CD4-positive, alpha-beta T cell (primary cell): Measurements from ENCODE around the gene POLRMT. TPM values are rescaled to one million over a fixed set of nuclear protein-coding genes. Genes with fewer than 3 reads are reported as not detected.

Source experiments
- ATAC-seq: fragments of 200-7000 bp; cut with Tn5 transposase; one replicate; pipeline ENCODE4 v1.10.0; 2022; ENCODE audit warnings: mild to moderate bottlenecking; ENCODE audit not compliant: poor library complexity
- CTCF ChIA-PET: fragments of 350-600 bp; sonication (Branson Sonifier 250); formaldehyde crosslinking; loops from one replicate; lab custom pipeline; 2021; ENCODE audit warnings: antibody characterized with exemption, inconsistent platforms; lab: Charles Lee
- POLR2A ChIA-PET: fragments of 350-600 bp; sonication (Branson Sonifier 250); formaldehyde crosslinking; loops from one replicate; lab custom pipeline; 2021; ENCODE audit warnings: antibody characterized with exemption, inconsistent platforms; lab: Charles Lee
- DNase-seq, 14 experiments: peaks; one replicate each; pipeline ENCODE4 v3.0.0-alpha.2; 2013 to 2020; ENCODE audit warnings: mixed read lengths in 2 of 14
- H3K27ac ChIP-seq, 2 donors: one replicate each; pipeline versions ENCODE4 v1.5.1 to v1.7.0; 2013; ENCODE audit warnings: low read length in 2 of 2, low read depth in 1 of 2, mild to moderate bottlenecking in 1 of 2
- H3K27me3 ChIP-seq, 2 experiments: 1 replicate in 1 of 2; 2 replicates in 1 of 2; pipeline versions ENCODE4 v1.6.1 to v1.7.0; 2013; ENCODE audit warnings: low read length in 2 of 2, control low read depth in 1 of 2, mild to moderate bottlenecking in 1 of 2, moderate library complexity in 1 of 2; ENCODE audit not compliant: insufficient read depth in 2 of 2, control insufficient read depth in 1 of 2
- H3K36me3 ChIP-seq: one replicate; pipeline ENCODE4 v1.6.1; 2013; ENCODE audit warnings: low read length, control low read depth; ENCODE audit not compliant: insufficient read depth
- H3K4me1 ChIP-seq: one replicate; pipeline ENCODE4 v1.6.1; 2013; ENCODE audit warnings: low read length, control low read depth; ENCODE audit not compliant: insufficient read depth
- H3K4me3 ChIP-seq: one replicate; pipeline ENCODE4 v1.5.1; 2013; ENCODE audit warnings: mild to moderate bottlenecking, low read length, moderate library complexity
- H3K9me3 ChIP-seq, 2 experiments: 1 replicate in 1 of 2; 2 replicates in 1 of 2; pipeline versions ENCODE4 v1.6.1 to v1.7.0; 2013; ENCODE audit warnings: low read length in 2 of 2, mild to moderate bottlenecking in 2 of 2, control low read depth in 1 of 2, moderate library complexity in 1 of 2; ENCODE audit not compliant: control insufficient read depth in 1 of 2, insufficient read depth in 1 of 2
- H3K27ac Mint-ChIP-seq: one replicate; pipeline ENCODE4 v1.8.0; 2020; ENCODE audit warnings: mixed read lengths
- H3K27me3 Mint-ChIP-seq: one replicate; pipeline ENCODE4 v1.8.0; 2021; ENCODE audit warnings: mixed read lengths
- H3K36me3 Mint-ChIP-seq: one replicate; pipeline ENCODE4 v1.8.0; 2021; ENCODE audit warnings: low read depth, mixed read lengths
- H3K4me1 Mint-ChIP-seq: one replicate; pipeline ENCODE4 v1.8.0; 2021; ENCODE audit warnings: low read depth, mixed read lengths
- H3K4me3 Mint-ChIP-seq: one replicate; pipeline ENCODE4 v1.8.0; 2020; ENCODE audit warnings: mild to moderate bottlenecking, mixed read lengths
- H3K9me3 Mint-ChIP-seq: one replicate; pipeline ENCODE4 v1.8.0; 2020; ENCODE audit warnings: mixed read lengths
- CTCF ChIP-seq: fragments of 200-600 bp; IDR thresholded peaks from one replicate; pipeline ENCODE4 v1.8.0; 2022; ENCODE audit warnings: antibody characterized with exemption, mild to moderate bottlenecking
- intact Hi-C, 2 experiments: fragments of 100-400 bp; cut with DNase I in 1 of 2; cut with micrococcal nuclease in 1 of 2; formaldehyde crosslinking; loops; one replicate each; pipeline versions ENCODE4 v1.15.1 to v1.9.0; 2023 to 2025; cut with DNase I, micrococcal nuclease
- total RNA-seq, 174 experiments: library from RNA in 2 of 174; stranded (reverse) in 2 of 174; gene quantifications; one replicate each; pipeline ENCODE4 v1.2.3 and lab custom pipeline; 2021 to 2026

POLRMT gene
- total RNA-seq, 2 experiments from 2014 or later: 54.4 to 56.2 TPM

GRCh38 chr19:612941-613340 lies 20.4 kb downstream of the POLRMT start:
- peaks cover 43% of the 10 kb centered on the region for H3K4me1 ChIP-seq
- peaks cover 25% of the 10 kb centered on the region for H3K4me1 Mint-ChIP-seq
- ChIA-PET CTCF (no interaction called here), POLR2A (interaction anchor here (3.2 kb wide), 1 partner anchor 48 kb away, joined by 14 read pairs; no protein-coding TSS in a partner anchor)
- ATAC-seq: no peak
- intact Hi-C loops: no loop called here
- H3K9me3 ChIP-seq: no peaks in the 10 kb centered on the region
- peaks cover 3% of the 10 kb centered on the region for H3K27me3 Mint-ChIP-seq
- no peaks in the 10 kb centered on the region for H3K27me3 ChIP-seq
- H3K4me3 ChIP-seq: no peak overlapping the region
- peaks cover 21% of the 10 kb centered on the region for H3K36me3 Mint-ChIP-seq
- peaks cover 13% of the 10 kb centered on the region for H3K36me3 ChIP-seq
- H3K9me3 Mint-ChIP-seq: no peaks in the 10 kb centered on the region
- TF ChIP-seq CTCF: no peak
- peak overlapping the region; percentile 34 for H3K4me3 Mint-ChIP-seq
- DNase-seq: no peak
- no peak overlapping the region for H3K27ac ChIP-seq
- H3K27ac Mint-ChIP-seq: no peak overlapping the region

GRCh38 chr19:611481-611868 lies 21.9 kb downstream of the POLRMT start:
- POLR2A ChIA-PET: interaction anchor here (1.0 to 3.2 kb wide), 4 partner anchors 34 to 101 kb away, joined by 3 to 14 read pairs (median 6); partner anchors contain the start of gene RNF126
- Mint-ChIP-seq H3K9me3 (no peaks in the 10 kb centered on the region), H3K27me3 (peaks cover 3% of the 10 kb centered on the region), H3K4me1 (peaks cover 25% of the 10 kb centered on the region), H3K36me3 (peaks cover 13% of the 10 kb centered on the region), H3K4me3 (peak overlapping the region; percentile 95), H3K27ac (peak overlapping the region; percentile 85)
- peak; percentile 33 for ATAC-seq
- H3K27me3 ChIP-seq: no peaks in the 10 kb centered on the region
- CTCF ChIA-PET: interaction anchor here (1.1 to 2.0 kb wide), 2 partner anchors 27 to 101 kb away, joined by 3 to 6 read pairs; no protein-coding TSS in a partner anchor
- peaks cover 43% of the 10 kb centered on the region for H3K4me1 ChIP-seq
- peak overlapping the region; percentile 29 to 67 for H3K27ac ChIP-seq
- DNase-seq: peak in 9 of 14 experiments; percentile 26 to 76 (median 46)
- H3K4me3 ChIP-seq: peak overlapping the region; percentile 65
- peaks cover 10% of the 10 kb centered on the region for H3K36me3 ChIP-seq
- intact Hi-C loops: loop anchor here (1.0 to 2.0 kb wide), 4 partner anchors 21 to 69 kb away; partner anchors contain the start of genes POLRMT (in 1 of the 2) and RNF126 (in 1 of the 2)
- no peaks in the 10 kb centered on the region for H3K9me3 ChIP-seq
- TF ChIP-seq CTCF: no peak

GRCh38 chr19:610801-611480 lies 22.4 kb downstream of the POLRMT start:
- peaks cover 43% of the 10 kb centered on the region for H3K4me1 ChIP-seq
- H3K9me3 ChIP-seq: no peaks in the 10 kb centered on the region
- peak; percentile 33 to 90 (median 56) for DNase-seq
- no peak for TF ChIP-seq CTCF
- Mint-ChIP-seq H3K9me3 (no peaks in the 10 kb centered on the region), H3K27ac (peak overlapping the region; percentile 85), H3K4me1 (peaks cover 25% of the 10 kb centered on the region), H3K27me3 (peaks cover 3% of the 10 kb centered on the region), H3K4me3 (peak overlapping the region; percentile 95), H3K36me3 (peaks cover 13% of the 10 kb centered on the region)
- ChIA-PET POLR2A (interaction anchor here (0.8 to 3.2 kb wide), 5 partner anchors 33 to 100 kb away, joined by 3 to 14 read pairs (median 5); partner anchors contain the start of gene RNF126), CTCF (interaction anchor here (1.1 to 2.0 kb wide), 2 partner anchors 27 to 100 kb away, joined by 3 to 6 read pairs; no protein-coding TSS in a partner anchor)
- no peaks in the 10 kb centered on the region for H3K27me3 ChIP-seq
- peak overlapping the region; percentile 29 to 67 for H3K27ac ChIP-seq
- H3K36me3 ChIP-seq: peaks cover 10% of the 10 kb centered on the region
- H3K4me3 ChIP-seq: peak overlapping the region; percentile 65
- intact Hi-C loops: loop anchor here (1.0 to 2.0 kb wide), 4 partner anchors 22 to 70 kb away; partner anchors contain the start of genes POLRMT (in 1 of the 2) and RNF126 (in 1 of the 2)
- ATAC-seq: peak; percentile 71
